GM13976 (cell line): Measurements from ENCODE around the gene CDKN1B.
A peak's percentile ranks its signal among the peaks of the same experiment; 100 is the strongest.

ENCODE experiments used
- DNase-seq: peaks from one replicate; pipeline ENCODE4 v3.0.0; 2012; ENCODE audit warnings: low spot score
- CTCF ChIP-seq: IDR thresholded peaks from 2 replicates; pipeline ENCODE4 v1.5.1; 2012; ENCODE audit warnings: borderline replicate concordance, mild to moderate bottlenecking; ENCODE audit not compliant: insufficient read depth; ENCODE audit errors: extremely low read depth, missing control alignments, control extremely low read depth
- in situ Hi-C: fragments of 300-500 bp; cut with MboI; formaldehyde crosslinking; loops from one replicate; pipeline ENCODE4 v1.12.0; 2022; ENCODE audit warnings: low sequenced_read_pairs, mixed read lengths, inconsistent platforms; ENCODE audit not compliant: unreplicated experiment

CDKN1B gene

GRCh38 chr12:12722435-12723148 is 5.4 kb downstream of the CDKN1B start:
- in situ Hi-C loops = loop anchor here (25.0 kb wide), 1 partner anchor 1135 kb away; no protein-coding TSS in a partner anchor
- no peak for DNase-seq
- no peak for TF ChIP-seq CTCF

- no peak for DNase-seq
- TF ChIP-seq CTCF = no peak
- in situ Hi-C loops = loop anchor here (25.0 kb wide), 1 partner anchor 1136 kb away; no protein-coding TSS in a partner anchor
Observed at GRCh38 chr12:12723149-12723680, 6.0 kb downstream of the CDKN1B start.

GRCh38 chr12:12723681-12724420 is 6.7 kb downstream of the CDKN1B start:
- in situ Hi-C loops = loop anchor here (25.0 kb wide), 1 partner anchor 1137 kb away; no protein-coding TSS in a partner anchor

GRCh38 chr12:12724421-12725085 is 7.4 kb downstream of the CDKN1B start:
- in situ Hi-C loops = loop anchor here (25.0 kb wide), 1 partner anchor 1137 kb away; no protein-coding TSS in a partner anchor

More at GRCh38 chr12:12723681-12724420, 6.7 kb downstream of the CDKN1B start:
- no peak for DNase-seq
- no peak for TF ChIP-seq CTCF

GRCh38 chr12:12725086-12725955 is 8.2 kb downstream of the CDKN1B start:
- in situ Hi-C loops = no loop called here
- no peak for TF ChIP-seq CTCF
- DNase-seq = peak; percentile 93

More at GRCh38 chr12:12724421-12725085, 7.4 kb downstream of the CDKN1B start:
- TF ChIP-seq CTCF = no peak
- no peak for DNase-seq
